ENCODE measurements around the gene PCDH9. TPM values are rescaled to one million over a fixed set of nuclear protein-coding genes. Genes with fewer than 3 reads are reported as not detected.

PCDH9 gene
- polyA plus RNA-seq, 3 donors = 0.03 TPM; not detected in 1

GRCh38 chr13:66567899-66568612 is 662.1 kb downstream of the PCDH9 start:
- Histone ChIP-seq H3K9me3 (replicated peaks in 1 of 2; ENCODE audit: control insufficient read depth in 1 of 2, insufficient read depth in 1 of 2, low read length in 2 of 2) (no peaks in the 10 kb centered on the region), H3K27ac (ENCODE audit: low read depth in 1 of 2, low read length in 2 of 2) (no peak overlapping the region), H2AFZ (ENCODE audit: insufficient read depth, low read depth, low read length, poor library complexity, severe bottlenecking) (no peak overlapping the region), H3K9ac (ENCODE audit: insufficient read depth, low read length, poor library complexity, severe bottlenecking) (no peak overlapping the region), H3K4me3 (replicated peaks in 1 of 3; ENCODE audit: low read depth in 2 of 3, low read length in 3 of 3) (no peak overlapping the region), H4K20me1 (ENCODE audit: insufficient read depth, low read length) (no peaks in the 10 kb centered on the region), H3K79me2 (ENCODE audit: insufficient read depth, low read length) (no peaks in the 10 kb centered on the region), H3K4me1 (ENCODE audit: control insufficient read depth in 1 of 2, insufficient read depth in 2 of 2, low read length in 2 of 2) (no peaks in the 10 kb centered on the region), H3K27me3 (ENCODE audit: control insufficient read depth in 2 of 2, insufficient read depth in 2 of 2, low read length in 2 of 2) (no peaks in the 10 kb centered on the region), H3K36me3 (replicated peaks in 1 of 2; ENCODE audit: control insufficient read depth in 1 of 2, insufficient read depth in 2 of 2, low read length in 2 of 2) (no peaks in the 10 kb centered on the region), H3K4me2 (replicated peaks; ENCODE audit: extremely low read depth, low read length, poor library complexity, severe bottlenecking) (no peak overlapping the region)
- H3K9me3 Mint-ChIP-seq = peaks cover 0 to 5% (median 3%) of the 10 kb centered on the region in 7 donors
- intact Hi-C loops (cut with micrococcal nuclease) = no loop called here
- no peaks in the 10 kb centered on the region for H3K4me1 Mint-ChIP-seq
- no peaks in the 10 kb centered on the region for H3K27me3 Mint-ChIP-seq (ENCODE audit: low read depth in 3 of 3)
- no peak for DNase-seq
- no peak overlapping the region for H3K27ac Mint-ChIP-seq
- H3K36me3 Mint-ChIP-seq = no peaks in the 10 kb centered on the region
- TF ChIP-seq CTCF (IDR thresholded peaks at IDR 0.05) = no peak
- WGBS (ENCODE audit: insufficient coverage) = 100% methylated on average over 1 of the region's 5 CpGs
- no peak overlapping the region for H3K4me3 Mint-ChIP-seq

GRCh38 chr13:66565279-66565678 is 664.9 kb downstream of the PCDH9 start:
- H3K9me3 ChIP-seq (replicated peaks in 1 of 2; ENCODE audit: control insufficient read depth in 1 of 2, insufficient read depth in 1 of 2, low read length in 2 of 2) = peaks cover 0 to 12% of the 10 kb centered on the region in 2 donors
- intact Hi-C loops (cut with micrococcal nuclease) = no loop called here
- no peaks in the 10 kb centered on the region for H3K36me3 ChIP-seq (replicated peaks in 1 of 2; ENCODE audit: control insufficient read depth in 1 of 2, insufficient read depth in 2 of 2, low read length in 2 of 2)
- Mint-ChIP-seq H3K27ac (no peak overlapping the region), H3K36me3 (no peaks in the 10 kb centered on the region), H3K4me3 (no peak overlapping the region), H3K9me3 (peaks cover 7 to 16% (median 11%) of the 10 kb centered on the region in 7 donors), H3K4me1 (no peaks in the 10 kb centered on the region), H3K27me3 (ENCODE audit: low read depth in 3 of 3) (no peaks in the 10 kb centered on the region)
- no peaks in the 10 kb centered on the region for H3K79me2 ChIP-seq (ENCODE audit: insufficient read depth, low read length)
- no peak overlapping the region for H3K4me3 ChIP-seq (replicated peaks in 1 of 3; ENCODE audit: low read depth in 2 of 3, low read length in 3 of 3)
- no peak overlapping the region for H3K4me2 ChIP-seq (replicated peaks; ENCODE audit: extremely low read depth, low read length, poor library complexity, severe bottlenecking)
- no peak overlapping the region for H2AFZ ChIP-seq (ENCODE audit: insufficient read depth, low read depth, low read length, poor library complexity, severe bottlenecking)
- H4K20me1 ChIP-seq (ENCODE audit: insufficient read depth, low read length) = no peaks in the 10 kb centered on the region
- no peaks in the 10 kb centered on the region for H3K27me3 ChIP-seq (ENCODE audit: control insufficient read depth in 2 of 2, insufficient read depth in 2 of 2, low read length in 2 of 2)
- no peak overlapping the region for H3K27ac ChIP-seq (ENCODE audit: low read depth in 1 of 2, low read length in 2 of 2)
- no peak for TF ChIP-seq CTCF (IDR thresholded peaks at IDR 0.05)
- no peak for DNase-seq
- no peak overlapping the region for H3K9ac ChIP-seq (ENCODE audit: insufficient read depth, low read length, poor library complexity, severe bottlenecking)
- no peaks in the 10 kb centered on the region for H3K4me1 ChIP-seq (ENCODE audit: control insufficient read depth in 1 of 2, insufficient read depth in 2 of 2, low read length in 2 of 2)
